B cell (primary cell): Measurements from ENCODE around the gene EPB41L3. TPM values are rescaled to one million over a fixed set of nuclear protein-coding genes. Genes with fewer than 3 reads are reported as not detected.

ENCODE experiments used
- ATAC-seq: fragments of 200-7000 bp; cut with Tn5 transposase; one replicate; pipeline ENCODE4 v1.10.0; 2021; ENCODE audit warnings: low read depth, mild to moderate bottlenecking, moderate number of reproducible peaks, moderate library complexity
- CTCF ChIA-PET: fragments of 350-600 bp; sonication (Branson Sonifier 250); formaldehyde crosslinking; loops from one replicate; lab custom pipeline; 2021; ENCODE audit warnings: antibody characterized with exemption, inconsistent platforms; lab: Charles Lee
- POLR2A ChIA-PET: fragments of 350-600 bp; sonication (Branson Sonifier 250); formaldehyde crosslinking; loops from one replicate; lab custom pipeline; 2021; ENCODE audit warnings: antibody characterized with exemption; lab: Charles Lee
- DNase-seq: peaks from one replicate; pipeline ENCODE4 v3.0.0; 2013
- H2AFZ ChIP-seq: 2 replicates; pipeline ENCODE4 v1.6.1; 2012; ENCODE audit warnings: mild to moderate bottlenecking, low read depth, low read length; ENCODE audit not compliant: insufficient read depth, poor library complexity, severe bottlenecking
- H3K27ac ChIP-seq, 2 donors: 1 replicate in 1 of 2; 2 replicates in 1 of 2; pipeline ENCODE4 v1.5.1; 2012 to 2013; ENCODE audit warnings: low read length in 2 of 2, mild to moderate bottlenecking in 2 of 2, moderate library complexity in 1 of 2
- H3K27me3 ChIP-seq, 4 experiments: fragments of 200-600 bp in 1 of 4; sonication (generic) in 1 of 4; replicated peaks in 1 of 4; 1 replicate in 2 of 4; 2 replicates in 2 of 4; pipeline versions ENCODE4 v1.6.1 to v1.7.0; 2013 to 2016; ENCODE audit warnings: low read length in 3 of 4, mild to moderate bottlenecking in 2 of 4, mixed read lengths in 1 of 4, moderate library complexity in 1 of 4; ENCODE audit not compliant: insufficient read depth in 4 of 4, control insufficient read depth in 3 of 4; ENCODE audit errors: control extremely low read depth in 1 of 4
- H3K36me3 ChIP-seq, 2 experiments: replicated peaks in 1 of 2; 1 replicate in 1 of 2; 2 replicates in 1 of 2; pipeline versions ENCODE4 v1.6.1 to v1.7.1; 2013; ENCODE audit warnings: low read length in 1 of 2; ENCODE audit not compliant: insufficient read depth in 2 of 2, control insufficient read depth in 1 of 2; ENCODE audit errors: control extremely low read depth in 1 of 2, extremely low read depth in 1 of 2
- H3K4me1 ChIP-seq, 2 donors: fragments of 200-600 bp in 1 of 2; sonication (generic) in 1 of 2; 1 replicate in 1 of 2; 2 replicates in 1 of 2; pipeline versions ENCODE4 v1.5.1 to v1.6.1; 2013 to 2017; ENCODE audit warnings: low read length in 2 of 2; ENCODE audit not compliant: control insufficient read depth in 2 of 2, insufficient read depth in 2 of 2
- H3K4me2 ChIP-seq: replicated peaks from 2 replicates; pipeline ENCODE3; 2012; ENCODE audit warnings: mild to moderate bottlenecking, low read depth, low read length; ENCODE audit not compliant: poor library complexity, severe bottlenecking
- H3K4me3 ChIP-seq, 5 experiments: fragments of 200-600 bp in 1 of 5; sonication (generic) in 1 of 5; 1 replicate in 3 of 5; 2 replicates in 2 of 5; pipeline versions ENCODE4 v1.5.1 to v1.7.0; 2011 to 2016; ENCODE audit warnings: low read length in 4 of 5, mild to moderate bottlenecking in 4 of 5, low read depth in 2 of 5, control low read depth in 1 of 5, moderate library complexity in 1 of 5; ENCODE audit not compliant: insufficient read depth in 1 of 5; ENCODE audit errors: control extremely low read depth in 1 of 5, extremely low read depth in 1 of 5
- H3K79me2 ChIP-seq: fragments of 200-600 bp; sonication (generic); one replicate; pipeline ENCODE4 v1.6.0; 2016; ENCODE audit warnings: low read length; ENCODE audit not compliant: control insufficient read depth, insufficient read depth
- H3K9ac ChIP-seq: fragments of 200-600 bp; sonication (generic); 2 replicates; pipeline ENCODE4 v1.6.1; 2017; ENCODE audit warnings: mild to moderate bottlenecking, low read length, moderate library complexity
- H3K9me3 ChIP-seq, 3 donors: one replicate each; pipeline versions ENCODE4 v1.6.1 to v1.7.1; 2013; ENCODE audit warnings: low read length in 2 of 3; ENCODE audit not compliant: control insufficient read depth in 2 of 3, insufficient read depth in 1 of 3; ENCODE audit errors: control extremely low read depth in 1 of 3
- H4K20me1 ChIP-seq: 2 replicates; pipeline ENCODE4 v1.6.0; 2012; ENCODE audit warnings: mild to moderate bottlenecking, low read length; ENCODE audit not compliant: insufficient read depth, control insufficient read depth, poor library complexity, severe bottlenecking
- H3K27ac Mint-ChIP-seq: one replicate; pipeline ENCODE4 v1.8.0; 2021; ENCODE audit warnings: mixed read lengths
- H3K27me3 Mint-ChIP-seq: one replicate; pipeline ENCODE4 v1.8.0; 2021; ENCODE audit warnings: mixed read lengths
- H3K4me1 Mint-ChIP-seq: one replicate; pipeline ENCODE4 v1.8.0; 2021; ENCODE audit warnings: mixed read lengths
- H3K4me3 Mint-ChIP-seq: one replicate; pipeline ENCODE4 v1.8.0; 2021; ENCODE audit warnings: mixed read lengths
- H3K9me3 Mint-ChIP-seq: one replicate; pipeline ENCODE4 v1.8.0; 2022; ENCODE audit warnings: mixed read lengths; ENCODE audit not compliant: insufficient read depth
- EZH2 ChIP-seq: IDR thresholded peaks from 2 replicates; pipeline ENCODE4 v1.6.1; 2012; ENCODE audit warnings: borderline replicate concordance, low read depth, mild to moderate bottlenecking, moderate library complexity, low read length; ENCODE audit not compliant: insufficient read depth, poor library complexity, severe bottlenecking
- WGBS: methylation state at CpG from one replicate; pipeline ENCODE4 v1.1.5; 2013; ENCODE audit warnings: missing lambda C conversion rate; ENCODE audit not compliant: insufficient coverage; 5-methylcytosine and 5-hydroxymethylcytosine counted together
- intact Hi-C: fragments of 100-400 bp; cut with micrococcal nuclease; formaldehyde crosslinking; loops from one replicate; pipeline ENCODE4 v1.10.0; 2022
- polyA plus RNA-seq: library from polyadenylated mRNA; depleted of rRNA; stranded (reverse); fragments of >200 nt; gene quantifications from 2 replicates; pipeline ENCODE4 v1.2.3, GENCODE V29; 2012
- total RNA-seq, 2 donors: library from RNA; stranded (reverse); fragments of 120-200 nt in 1 of 2; gene quantifications; 1 replicate in 1 of 2; 2 replicates in 1 of 2; pipeline versions ENCODE4 v1.2.3 to v1.2.4, GENCODE V29; 2013 to 2022
- TF ChIP-seq, protein P1 (sequence below): fragments of 200-600 bp; IDR thresholded peaks from one replicate; pipeline ENCODE4 v1.8.0; 2022; ENCODE audit warnings: antibody characterized with exemption, mild to moderate bottlenecking

EPB41L3 gene
- total and polyA plus RNA-seq, 2 donors (not counting 1 experiment from before 2014, with no cell fraction given): 0.57 to 0.58 TPM

DNA sequence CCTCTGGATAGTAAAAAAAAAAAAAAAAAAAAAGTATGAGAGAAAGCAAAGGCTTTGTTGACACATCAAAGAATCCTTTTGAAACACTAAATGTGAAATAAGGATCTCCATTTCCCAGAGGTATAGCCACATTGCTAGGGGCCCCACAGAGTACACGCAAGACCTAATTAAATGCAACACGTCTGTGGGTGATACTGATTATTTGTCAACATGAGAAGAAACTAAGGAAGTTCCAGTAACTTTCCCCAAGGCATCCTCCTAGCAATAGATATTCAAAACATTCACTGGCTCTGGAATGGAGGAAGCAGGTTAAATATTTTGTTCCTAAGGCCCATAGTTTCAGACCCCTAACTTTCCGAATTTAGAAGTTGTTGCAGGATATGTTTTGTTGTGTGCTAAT is 24.6 kb upstream of the EPB41L3 start:
- no peaks in the 10 kb centered on the region for H4K20me1 ChIP-seq
- H3K4me3 ChIP-seq: no peak overlapping the region
- WGBS: no CpG with 5 or more reads among the region's 3 CpGs
- no peak overlapping the region for H2AFZ ChIP-seq
- no peaks in the 10 kb centered on the region for H3K79me2 ChIP-seq
- intact Hi-C loops: no loop called here
- no peaks in the 10 kb centered on the region for H3K9me3 Mint-ChIP-seq
- ChIA-PET CTCF (no interaction called here), POLR2A (no interaction called here)
- no peaks in the 10 kb centered on the region for H3K4me1 Mint-ChIP-seq
- TF ChIP-seq, protein P1, sequence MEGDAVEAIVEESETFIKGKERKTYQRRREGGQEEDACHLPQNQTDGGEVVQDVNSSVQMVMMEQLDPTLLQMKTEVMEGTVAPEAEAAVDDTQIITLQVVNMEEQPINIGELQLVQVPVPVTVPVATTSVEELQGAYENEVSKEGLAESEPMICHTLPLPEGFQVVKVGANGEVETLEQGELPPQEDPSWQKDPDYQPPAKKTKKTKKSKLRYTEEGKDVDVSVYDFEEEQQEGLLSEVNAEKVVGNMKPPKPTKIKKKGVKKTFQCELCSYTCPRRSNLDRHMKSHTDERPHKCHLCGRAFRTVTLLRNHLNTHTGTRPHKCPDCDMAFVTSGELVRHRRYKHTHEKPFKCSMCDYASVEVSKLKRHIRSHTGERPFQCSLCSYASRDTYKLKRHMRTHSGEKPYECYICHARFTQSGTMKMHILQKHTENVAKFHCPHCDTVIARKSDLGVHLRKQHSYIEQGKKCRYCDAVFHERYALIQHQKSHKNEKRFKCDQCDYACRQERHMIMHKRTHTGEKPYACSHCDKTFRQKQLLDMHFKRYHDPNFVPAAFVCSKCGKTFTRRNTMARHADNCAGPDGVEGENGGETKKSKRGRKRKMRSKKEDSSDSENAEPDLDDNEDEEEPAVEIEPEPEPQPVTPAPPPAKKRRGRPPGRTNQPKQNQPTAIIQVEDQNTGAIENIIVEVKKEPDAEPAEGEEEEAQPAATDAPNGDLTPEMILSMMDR: no peak
- no peak for TF ChIP-seq EZH2
- no peak overlapping the region for H3K4me2 ChIP-seq
- no peaks in the 10 kb centered on the region for H3K36me3 ChIP-seq
- no peak overlapping the region for H3K27ac Mint-ChIP-seq
- no peak overlapping the region for H3K4me3 Mint-ChIP-seq
- no peaks in the 10 kb centered on the region for H3K27me3 Mint-ChIP-seq
- H3K4me1 ChIP-seq: no peaks in the 10 kb centered on the region
- H3K27ac ChIP-seq: no peak overlapping the region
- no peaks in the 10 kb centered on the region for H3K27me3 ChIP-seq
- no peak for DNase-seq
- ATAC-seq: no peak
- H3K9me3 ChIP-seq: no peaks in the 10 kb centered on the region
- no peak overlapping the region for H3K9ac ChIP-seq

DNA sequence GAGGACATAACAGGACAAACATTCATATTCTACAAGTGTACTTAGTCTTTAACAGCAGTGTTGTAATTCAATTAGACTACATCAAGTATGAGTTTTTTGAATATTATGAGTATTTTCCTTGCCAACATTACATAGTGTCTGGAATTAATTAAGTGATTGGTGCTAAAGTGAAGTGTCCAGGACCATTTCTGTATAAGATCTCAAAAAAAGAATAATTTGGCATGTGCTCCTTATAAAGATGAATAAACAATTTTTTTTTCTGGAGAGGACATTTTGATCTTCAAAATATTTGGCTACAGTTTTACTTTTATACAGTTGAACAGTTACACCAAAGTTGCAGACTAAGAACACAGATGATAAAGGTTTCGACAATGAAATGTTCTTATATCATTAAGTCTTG is 15.1 kb upstream of the EPB41L3 start:
- no peak overlapping the region for H2AFZ ChIP-seq
- WGBS: no CpG with 5 or more reads among the region's 1 CpG
- intact Hi-C loops: no loop called here
- ChIA-PET CTCF (no interaction called here), POLR2A (no interaction called here)
- no peaks in the 10 kb centered on the region for H3K79me2 ChIP-seq
- no peaks in the 10 kb centered on the region for H4K20me1 ChIP-seq
- peaks cover 0 to 3% (median 0%) of the 10 kb centered on the region in 4 experiments for H3K27me3 ChIP-seq
- no peak overlapping the region for H3K4me2 ChIP-seq
- peaks cover 5% of the 10 kb centered on the region for H3K27me3 Mint-ChIP-seq
- H3K4me1 Mint-ChIP-seq: no peaks in the 10 kb centered on the region
- DNase-seq (no peak), ATAC-seq (no peak)
- no peaks in the 10 kb centered on the region for H3K36me3 ChIP-seq
- no peaks in the 10 kb centered on the region for H3K4me1 ChIP-seq
- no peak overlapping the region for H3K9ac ChIP-seq
- H3K9me3 Mint-ChIP-seq: no peaks in the 10 kb centered on the region
- H3K4me3 Mint-ChIP-seq: no peak overlapping the region
- no peak overlapping the region for H3K27ac Mint-ChIP-seq
- no peak overlapping the region for H3K4me3 ChIP-seq
- H3K27ac ChIP-seq: no peak overlapping the region
- no peaks in the 10 kb centered on the region for H3K9me3 ChIP-seq
- TF ChIP-seq, protein P1: no peak
- TF ChIP-seq EZH2: no peak
